Measurements from ENCODE around the gene CDH16. TPM values are rescaled to one million over a fixed set of nuclear protein-coding genes. Genes with fewer than 3 reads are reported as not detected.

The CDH16 gene
- total and polyA plus RNA-seq, 2 experiments from 2014 or later: not detected

- Histone ChIP-seq H4K20me1 (replicated peaks; ENCODE audit: insufficient read depth) (no peaks in the 10 kb centered on the region; the same call in 1 of the 2 replicates), H3K36me3 (ENCODE audit: insufficient read depth) (no peaks in the 10 kb centered on the region), H3K4me3 (no peak overlapping the region), H3K27me3 (ENCODE audit: insufficient read depth) (no peaks in the 10 kb centered on the region), H3K4me1 (ENCODE audit: insufficient read depth) (no peaks in the 10 kb centered on the region), H3F3A (replicated peaks; ENCODE audit: low read depth) (no peaks in the 10 kb centered on the region), H3K27ac (ENCODE audit: low read depth) (no peak overlapping the region), H3K4me2 (no peak overlapping the region), H3K9me2 (ENCODE audit: insufficient read depth) (no peaks in the 10 kb centered on the region), H2AFZ (no peak overlapping the region), H3K79me2 (replicated peaks; ENCODE audit: insufficient read depth) (no peaks in the 10 kb centered on the region)
- Mint-ChIP-seq H3K4me3 (no peak overlapping the region), H3K9me3 (no peaks in the 10 kb centered on the region; the same call in 2 of the 3 replicates), H3K27me3 (ENCODE audit: insufficient read depth, low read depth, poor library complexity) (peaks cover 6% of the 10 kb centered on the region), H3K4me1 (peaks cover 10% of the 10 kb centered on the region), H3K36me3 (ENCODE audit: low read depth) (no peaks in the 10 kb centered on the region), H3K27ac (no peak overlapping the region)
- no peak for TF ChIP-seq ZNF462 (CRISPR knock-in tag; IDR thresholded peaks at IDR 0.05)
- TF ChIP-seq CTCF (conservative IDR thresholded peaks at IDR 0.05; ENCODE audit: low read depth in 2 of 2): no peak
- no peak for TF ChIP-seq POLR2AphosphoS5 (IDR thresholded peaks at IDR 0.05; ENCODE audit: low read depth)
- TF ChIP-seq CREB1 (CRISPR knock-in tag; IDR thresholded peaks at IDR 0.05; ENCODE audit: low read depth): no peak
- TF ChIP-seq ZNF331 (CRISPR knock-in tag; IDR thresholded peaks at IDR 0.05; ENCODE audit: low read depth): no peak
- TF ChIP-seq ZNF114 (CRISPR knock-in tag; IDR thresholded peaks at IDR 0.05): no peak
- TF ChIP-seq EZH2 (IDR thresholded peaks at IDR 0.05; ENCODE audit: low read depth, unreplicated experiment): no peak
- TF ChIP-seq STAT1 (IDR thresholded peaks at IDR 0.05; ENCODE audit: unreplicated experiment): no peak
- TF ChIP-seq EZH2phosphoT487 (IDR thresholded peaks at IDR 0.05; ENCODE audit: unreplicated experiment): no peak
- TF ChIP-seq NANOG (IDR thresholded peaks at IDR 0.05; ENCODE audit: borderline replicate concordance): no peak
- no peak for TF ChIP-seq JUNB (IDR thresholded peaks at IDR 0.05; ENCODE audit: unreplicated experiment)
- no peak for TF ChIP-seq ETS1 (IDR thresholded peaks at IDR 0.05)
- TF ChIP-seq REST (IDR thresholded peaks at IDR 0.05; ENCODE audit: unreplicated experiment): no peak
- DNase-seq (ENCODE audit: low spot score): no peak
- ATAC-seq: no peak
These were observed 41.0 kb upstream of the CDH16 start for GRCh38 chr16:66959704-66960161.

All from GM23338 (cell line).